ENCODE measurements around the gene NUCKS1. TPM values are rescaled to one million over a fixed set of nuclear protein-coding genes. Genes with fewer than 3 reads are reported as not detected.

Gene NUCKS1
- total RNA-seq, 1 donor from 2014 or later = 111 TPM

DNA sequence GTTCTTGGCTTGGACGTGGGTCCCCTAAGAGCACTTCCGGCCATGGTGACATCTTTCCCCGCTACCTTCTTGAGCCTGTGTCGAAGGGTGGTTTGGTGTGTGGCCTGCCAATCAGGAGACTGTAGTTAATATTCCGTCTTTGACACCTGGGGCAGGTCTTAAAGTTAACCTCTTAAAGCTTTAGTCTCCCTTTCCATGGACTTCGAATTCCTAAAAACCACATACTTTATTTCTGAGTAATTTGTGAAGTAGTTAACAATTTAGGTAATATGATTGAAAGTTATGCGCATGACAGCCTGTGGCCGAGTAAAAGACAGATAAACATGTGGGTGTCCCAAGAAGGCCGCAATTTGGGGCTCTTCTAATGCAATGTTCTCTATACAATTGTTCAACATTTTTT lies 35.5 kb upstream of the NUCKS1 start:
- DNase-seq (no peak), ATAC-seq (no peak)
- TF ChIP-seq CTCF (IDR thresholded peaks at IDR 0.05) = no peak
- Histone ChIP-seq H3K36me3 (peaks cover 9% of the 10 kb centered on the region), H3K27me3 (ENCODE audit: low read depth) (no peaks in the 10 kb centered on the region), H3K4me1 (no peaks in the 10 kb centered on the region), H3K27ac (no peak overlapping the region), H3K9me3 (no peaks in the 10 kb centered on the region), H3K4me3 (no peak overlapping the region)
- intact Hi-C loops (cut with DNase I) = no loop called here

GRCh38 chr1:205783904-205784303 lies 33.9 kb upstream of the NUCKS1 start:
- DNase-seq = no peak
- H3K27me3 ChIP-seq (ENCODE audit: low read depth) = no peaks in the 10 kb centered on the region
- TF ChIP-seq CTCF (IDR thresholded peaks at IDR 0.05) = no peak
- H3K9me3 ChIP-seq = no peaks in the 10 kb centered on the region
- no peak overlapping the region for H3K4me3 ChIP-seq
- no peak for ATAC-seq
- H3K27ac ChIP-seq = no peak overlapping the region
- H3K4me1 ChIP-seq = no peaks in the 10 kb centered on the region
- intact Hi-C loops (cut with DNase I) = no loop called here
- no peaks in the 10 kb centered on the region for H3K36me3 ChIP-seq

- Histone ChIP-seq H3K36me3 (no peaks in the 10 kb centered on the region), H3K27ac (no peak overlapping the region), H3K27me3 (ENCODE audit: low read depth) (no peaks in the 10 kb centered on the region), H3K4me3 (no peak overlapping the region), H3K4me1 (no peaks in the 10 kb centered on the region), H3K9me3 (no peaks in the 10 kb centered on the region)
- ATAC-seq (no peak), DNase-seq (no peak)
- TF ChIP-seq CTCF (IDR thresholded peaks at IDR 0.05) = no peak
- intact Hi-C loops (cut with DNase I) = no loop called here
Observed at GRCh38 chr1:205783433-205783795, 33.4 kb upstream of the NUCKS1 start.

- Histone ChIP-seq H3K4me3 (no peak overlapping the region), H3K9me3 (no peaks in the 10 kb centered on the region), H3K4me1 (no peaks in the 10 kb centered on the region), H3K27ac (no peak overlapping the region), H3K36me3 (no peaks in the 10 kb centered on the region), H3K27me3 (ENCODE audit: low read depth) (no peaks in the 10 kb centered on the region)
- no peak for ATAC-seq
- no peak for DNase-seq
- TF ChIP-seq CTCF (IDR thresholded peaks at IDR 0.05) = no peak
- intact Hi-C loops (cut with DNase I) = no loop called here
Observed at GRCh38 chr1:205782627-205783432, 32.8 kb upstream of the NUCKS1 start.

GRCh38 chr1:205780335-205780734 lies 30.4 kb upstream of the NUCKS1 start:
- no peaks in the 10 kb centered on the region for H3K27me3 ChIP-seq (ENCODE audit: low read depth)
- H3K4me3 ChIP-seq = no peak overlapping the region
- H3K36me3 ChIP-seq = no peaks in the 10 kb centered on the region
- intact Hi-C loops (cut with DNase I) = no loop called here
- H3K4me1 ChIP-seq = peaks cover 6% of the 10 kb centered on the region
- ATAC-seq (no peak), DNase-seq (no peak)
- H3K27ac ChIP-seq = no peak overlapping the region
- no peaks in the 10 kb centered on the region for H3K9me3 ChIP-seq
- no peak for TF ChIP-seq CTCF (IDR thresholded peaks at IDR 0.05)
